GM12878 (cell line): Measurements from ENCODE around the gene CALM3.

ENCODE experiments used
- CBX3 ChIP-seq: fragments of 200-600 bp; sonication (generic); IDR thresholded peaks from 2 replicates; pipeline ENCODE4 v1.6.1; 2016; ENCODE audit warnings: low read depth, borderline replicate concordance
- CTCF ChIP-seq, 3 experiments: IDR thresholded peaks in 2 of 3; conservative IDR thresholded peaks in 1 of 3; 2 replicates each; pipeline ENCODE4 v1.5.1; 2011; ENCODE audit warnings: low read depth in 3 of 3, low read length in 3 of 3, mild to moderate bottlenecking in 3 of 3, control low read depth in 2 of 3, moderate library complexity in 2 of 3, inconsistent platforms in 1 of 3, mixed read lengths in 1 of 3; ENCODE audit not compliant: control insufficient read depth in 2 of 3, insufficient read depth in 1 of 3; ENCODE audit errors: extremely low read depth in 1 of 3
- EP300 ChIP-seq, 2 experiments: fragments of 150-350 bp in 1 of 2; IDR thresholded peaks; 2 replicates each; pipeline ENCODE4 v1.6.1; 2011 to 2012; ENCODE audit warnings: low read depth in 2 of 2, low read length in 2 of 2, borderline replicate concordance in 1 of 2, improper control_type of control experiment in 1 of 2, inconsistent platforms in 1 of 2; ENCODE audit not compliant: control insufficient read depth in 1 of 2
- MEF2A ChIP-seq: IDR thresholded peaks from 2 replicates; pipeline ENCODE4 v1.6.1; 2011; ENCODE audit warnings: low read depth, mild to moderate bottlenecking, low read length, moderate library complexity; ENCODE audit not compliant: insufficient read depth
- NR2C2 ChIP-seq: IDR thresholded peaks from 2 replicates; pipeline ENCODE4 v1.6.1; 2011; ENCODE audit warnings: borderline replicate concordance, low read depth; ENCODE audit not compliant: control insufficient read depth, insufficient read length
- NRF1 ChIP-seq: conservative IDR thresholded peaks from 2 replicates; pipeline ENCODE4 v1.6.1; 2011; ENCODE audit warnings: mild to moderate bottlenecking, low read depth, low read length, improper control_type of control experiment
- RBBP5 ChIP-seq: fragments of 200-600 bp; sonication (generic); conservative IDR thresholded peaks from 2 replicates; pipeline ENCODE4 v1.6.1; 2016
- RCOR1 ChIP-seq: conservative IDR thresholded peaks from 2 replicates; pipeline ENCODE4 v1.6.1; 2012; ENCODE audit warnings: low read depth, low read length, improper control_type of control experiment
- SREBF2 ChIP-seq: IDR thresholded peaks from 2 replicates; pipeline ENCODE4 v1.6.1; 2012; ENCODE audit warnings: mild to moderate bottlenecking, low read length
- ZBTB11 ChIP-seq: fragments of 450-650 bp; formaldehyde crosslinking; IDR thresholded peaks from 2 replicates; pipeline ENCODE4 v1.5.0; 2022; ENCODE audit warnings: mild to moderate bottlenecking, missing genetic modification characterization

DNA sequence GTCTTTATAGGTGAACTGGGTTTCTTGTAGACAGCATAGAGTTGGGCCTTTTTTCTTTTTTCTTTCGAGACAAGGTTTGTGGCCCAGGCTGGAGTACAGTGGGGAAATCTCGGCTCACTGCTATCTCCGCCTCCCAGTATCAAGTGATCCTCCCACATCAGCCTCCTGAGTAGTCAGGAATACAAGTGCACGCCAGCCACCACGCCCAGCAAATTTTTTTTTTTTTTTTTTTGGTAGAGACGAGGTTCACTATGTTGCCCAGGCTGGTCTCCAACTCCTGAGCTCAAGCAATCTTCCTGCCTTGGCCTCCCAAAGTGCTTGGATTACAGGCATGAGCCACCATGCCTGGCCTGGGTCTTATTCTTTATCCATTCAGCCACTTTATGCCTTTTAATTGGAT is 5.1 kb upstream of the CALM3 start:
- no peak for TF ChIP-seq CBX3
- TF ChIP-seq RCOR1, result no peak
- no peak for TF ChIP-seq SREBF2
- TF ChIP-seq CTCF (IDR thresholded peaks at IDR 0.05 in 2 of 3, conservative IDR thresholded peaks at IDR 0.05 in 1 of 3; ENCODE audit: control insufficient read depth in 2 of 3, extremely low read depth in 1 of 3, insufficient read depth in 1 of 3, low read depth in 3 of 3, low read length in 3 of 3), result no peak
- TF ChIP-seq NRF1, result no peak
- TF ChIP-seq NR2C2, result no peak
- no peak for TF ChIP-seq ZBTB11 (CRISPR knock-in tag)
- no peak for TF ChIP-seq EP300 (IDR thresholded peaks at IDR 0.05; ENCODE audit: borderline replicate concordance in 1 of 2, control insufficient read depth in 1 of 2, low read depth in 2 of 2, low read length in 2 of 2)
- TF ChIP-seq RBBP5, result no peak
- TF ChIP-seq MEF2A, result no peak
